A673 (cell line): ENCODE data around the gene EHMT1.

Experiments
- CTCF ChIP-seq: fragments of 300-800, 200-600 bp; sonication (generic); conservative IDR thresholded peaks from 2 replicates; pipeline ENCODE4 v1.5.1; 2017; ENCODE audit warnings: low read depth, mild to moderate bottlenecking, antibody characterized with exemption, low read length, moderate library complexity, mixed read lengths
- EZH2 ChIP-seq: fragments of 200-600 bp; sonication (generic); IDR thresholded peaks from 2 replicates; pipeline ENCODE4 v1.6.1; 2017; ENCODE audit warnings: borderline replicate concordance, low read depth, mild to moderate bottlenecking, mixed read lengths, antibody characterized with exemption, low read length; ENCODE audit not compliant: poor library complexity, severe bottlenecking

DNA sequence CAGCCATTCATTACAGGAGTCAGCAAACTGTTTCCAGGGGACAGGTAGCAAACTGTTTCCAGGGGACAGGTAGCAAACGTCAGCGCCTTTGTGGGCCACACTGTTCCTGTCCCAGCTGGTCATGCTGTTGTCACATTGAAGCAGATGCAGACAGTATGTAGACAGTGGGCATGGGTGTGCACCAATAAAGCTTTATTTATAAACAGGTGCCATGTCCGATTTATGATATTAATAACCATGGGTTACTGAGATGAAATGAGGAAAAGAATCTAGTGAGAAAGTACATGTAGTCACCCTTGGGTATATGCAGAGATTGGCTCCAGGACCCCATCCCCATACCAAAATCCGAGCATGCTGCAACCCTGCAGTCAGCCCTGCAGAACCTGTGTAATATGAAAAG lies 122.5 kb downstream of the EHMT1 start:
- TF ChIP-seq CTCF (no peak), EZH2 (no peak)
